Measurements from ENCODE around the gene PSD.

GRCh38 chr10:102416283-102416682 lies 2.3 kb downstream of the PSD start:
- TF ChIP-seq CTCF (IDR thresholded peaks at IDR 0.05) (no peak), POLR2A (IDR thresholded peaks at IDR 0.05) (no peak)

Measured in esophagus squamous epithelium (tissue), 4 donors.